HG02943 (cell line): Measurements from ENCODE around the gene COL16A1.

Source experiments
- ATAC-seq: cut with Tn5 transposase; IDR thresholded peaks from one replicate; pipeline ENCODE4 v1.9.1; 2021; ENCODE audit warnings: mild to moderate bottlenecking, low read depth, moderate library complexity; ENCODE audit not compliant: unreplicated experiment

Gene COL16A1

DNA sequence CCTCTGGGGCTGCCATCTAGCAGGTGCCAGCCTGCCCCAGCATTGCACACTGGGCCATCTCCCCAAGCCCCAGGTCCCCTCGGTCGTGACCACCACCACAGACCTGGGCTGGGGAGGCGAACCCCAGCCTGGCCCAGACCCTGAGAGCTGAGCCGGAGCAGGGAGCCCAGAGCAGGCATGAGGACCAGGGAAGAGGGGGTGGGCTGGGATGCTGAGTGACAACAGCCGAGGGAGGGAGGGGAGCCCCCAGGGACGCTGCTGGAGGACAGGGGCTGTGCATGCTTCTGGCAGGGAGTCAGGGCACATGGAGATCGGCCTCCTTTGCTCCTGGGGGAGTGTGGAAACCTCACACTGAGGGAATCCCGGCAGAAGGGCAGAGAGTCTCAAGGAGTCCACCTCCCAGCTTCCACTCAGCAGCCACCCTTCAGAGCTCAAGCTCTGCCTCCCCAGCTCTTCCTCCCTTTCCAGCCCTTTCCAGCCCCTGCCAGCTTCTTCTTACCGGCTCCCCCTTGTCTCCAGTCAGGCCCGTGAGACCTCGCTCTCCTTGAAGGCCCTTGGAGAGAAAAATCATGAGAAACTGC, 35.4 kb downstream of the COL16A1 start:
- ATAC-seq = no peak

DNA sequence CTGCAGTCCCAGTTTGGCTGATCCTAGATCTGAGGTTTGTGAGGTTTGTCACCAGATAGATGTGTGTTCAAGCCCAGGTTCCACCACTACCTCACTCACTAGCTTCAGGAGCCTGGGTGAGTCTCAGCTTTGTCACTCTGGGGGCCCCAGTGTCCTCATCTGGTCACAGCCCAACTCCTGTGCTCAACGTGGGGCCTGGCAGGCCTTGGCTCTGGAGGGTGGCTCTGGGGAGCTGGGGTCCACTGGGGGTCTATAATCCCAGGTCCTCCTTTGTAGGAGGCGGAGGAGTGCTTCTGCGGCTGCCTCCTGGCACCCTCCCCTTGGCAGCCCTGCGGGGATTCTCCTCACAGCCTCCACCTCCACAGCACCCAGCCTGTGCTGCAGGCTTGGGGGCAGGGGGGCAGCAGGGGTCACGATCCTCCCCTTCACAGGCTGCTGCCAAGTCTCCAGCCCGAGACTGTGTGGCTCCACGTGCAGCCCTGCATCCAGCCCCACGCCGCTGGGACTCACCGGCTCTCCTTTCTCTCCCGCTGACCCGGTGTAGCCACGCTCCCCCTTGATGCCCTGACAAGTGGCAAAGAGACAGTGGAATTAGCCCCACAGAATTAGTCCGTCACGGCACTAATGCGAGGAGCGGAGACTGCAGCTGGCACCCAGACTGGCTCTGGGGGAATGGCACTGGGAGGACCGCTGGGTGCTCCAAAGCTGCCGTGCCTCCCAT, 36.6 kb downstream of the COL16A1 start:
- ATAC-seq = no peak

DNA sequence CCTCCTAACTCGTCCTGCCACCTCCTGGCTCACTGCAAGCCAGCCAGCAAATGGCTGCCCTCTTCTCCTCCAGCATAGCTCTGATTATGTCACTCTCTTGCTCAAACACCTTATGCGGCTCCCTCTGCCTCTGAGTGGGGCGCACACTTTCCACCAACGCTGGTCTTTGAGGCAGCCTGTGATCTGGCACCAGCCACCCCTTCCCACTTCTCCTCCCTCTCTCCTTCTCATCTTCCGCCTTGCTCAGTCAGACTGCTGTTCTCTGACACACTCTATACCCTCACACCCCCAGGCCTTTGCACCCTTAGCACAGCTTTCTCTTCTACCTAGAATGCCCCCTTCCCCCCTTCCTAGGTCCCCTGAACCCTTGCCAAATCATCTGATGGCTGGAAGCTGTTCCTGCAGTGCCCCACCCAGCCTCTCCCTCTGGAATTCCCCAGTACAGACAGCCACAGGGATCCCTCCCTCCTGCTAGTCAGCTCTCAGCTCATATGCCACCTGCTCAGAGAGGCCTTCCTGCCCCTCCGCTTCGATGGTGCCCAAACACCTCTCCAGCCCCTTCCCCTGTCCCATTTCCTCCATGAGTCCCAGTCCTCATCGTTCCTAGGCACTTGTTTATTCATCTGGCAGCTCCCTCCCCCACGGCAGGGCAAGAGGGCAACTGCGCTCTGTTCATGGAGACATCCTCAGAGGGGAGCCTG, 37.4 kb downstream of the COL16A1 start:
- ATAC-seq = no peak

DNA sequence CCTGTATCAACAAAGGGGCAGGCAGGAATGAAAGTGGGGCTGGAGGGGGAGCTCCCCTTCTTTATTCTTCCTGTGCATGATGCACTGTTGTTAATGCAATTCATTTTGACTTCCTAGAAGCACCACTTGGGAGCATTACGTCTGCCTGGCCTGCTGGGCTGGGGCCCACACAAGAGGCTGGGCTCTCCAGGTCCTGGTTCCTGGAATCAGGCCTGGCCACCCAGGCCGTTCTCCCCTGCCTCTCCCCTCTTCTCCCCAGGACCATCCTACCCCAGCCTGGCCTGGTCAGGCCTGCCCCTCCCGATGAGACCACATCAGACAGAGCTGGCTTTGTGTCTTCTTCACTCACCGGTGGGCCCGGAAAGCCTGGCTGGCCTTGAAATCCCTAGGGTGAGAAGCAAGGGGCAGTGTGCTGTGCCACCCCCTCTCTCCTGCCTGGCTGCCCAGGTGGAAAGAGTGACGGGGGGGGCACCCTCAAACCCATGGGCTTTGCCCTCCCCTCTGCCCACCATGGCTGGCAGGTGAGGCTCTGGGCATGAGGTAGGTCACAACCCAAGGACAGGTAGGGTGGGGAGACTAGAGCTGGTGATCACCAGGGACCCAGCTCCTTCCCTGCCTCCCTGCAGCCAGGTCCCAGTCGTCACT, 38.5 kb downstream of the COL16A1 start:
- no peak for ATAC-seq

DNA sequence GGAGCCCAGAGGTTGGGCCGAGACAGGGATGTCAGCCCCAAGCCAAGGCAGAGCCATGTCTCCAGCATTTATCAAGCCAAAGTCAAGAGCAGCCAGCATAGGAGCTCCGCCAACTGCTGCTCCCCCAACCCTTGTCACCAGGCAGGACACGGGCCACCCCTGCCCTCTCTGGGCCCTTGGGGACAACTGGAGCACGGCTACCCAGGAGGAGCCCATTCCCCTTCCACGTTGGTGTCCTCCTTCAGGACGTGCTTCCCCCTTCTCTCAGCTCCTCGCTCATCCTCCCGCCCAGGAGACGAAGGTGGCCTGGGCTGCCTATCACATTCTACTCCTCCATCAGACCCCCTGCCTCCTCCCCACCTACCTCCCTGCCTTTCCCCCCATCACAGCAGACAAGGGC, 39.3 kb downstream of the COL16A1 start:
- ATAC-seq = no peak

DNA sequence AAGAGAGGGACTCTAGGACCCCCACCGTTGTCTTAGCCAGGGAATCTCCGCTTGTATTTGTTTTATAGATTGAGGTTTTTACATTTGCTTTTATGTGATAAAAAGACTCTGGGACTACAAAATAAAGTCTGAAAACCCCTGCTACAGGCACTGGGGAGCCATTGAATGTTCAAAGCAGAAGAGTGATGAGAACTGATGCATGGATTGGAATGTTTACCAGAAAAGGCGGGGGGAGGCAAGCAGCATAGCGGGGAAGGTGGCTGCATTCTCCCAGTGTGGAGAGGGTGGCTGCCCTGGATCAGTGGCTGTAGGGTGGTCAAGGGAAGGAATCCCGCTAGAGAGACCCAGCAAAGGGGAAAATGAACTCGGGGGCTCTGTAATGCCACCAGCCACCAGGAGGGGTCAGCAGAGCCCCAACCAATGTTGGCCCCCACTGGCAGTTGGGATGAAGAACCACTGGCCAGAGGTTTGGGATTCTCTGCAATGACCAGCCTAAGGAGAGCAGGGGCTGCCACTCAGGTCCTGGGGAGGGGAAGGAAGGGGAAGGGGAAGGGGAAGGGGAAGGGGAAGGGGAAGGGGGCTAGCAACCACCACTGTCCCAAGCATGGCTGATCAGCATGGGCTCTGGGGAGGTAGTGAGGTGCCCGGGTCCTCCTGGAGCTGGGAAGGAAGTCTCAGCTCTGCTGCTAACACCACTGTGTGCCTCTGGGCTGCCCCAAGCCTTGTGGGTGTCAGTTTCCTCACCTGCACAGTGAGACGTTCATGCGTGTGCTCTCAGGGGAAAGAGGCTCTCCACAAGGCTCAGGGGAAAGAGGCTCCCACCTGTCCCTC, 40.0 kb downstream of the COL16A1 start:
- no peak for ATAC-seq

DNA sequence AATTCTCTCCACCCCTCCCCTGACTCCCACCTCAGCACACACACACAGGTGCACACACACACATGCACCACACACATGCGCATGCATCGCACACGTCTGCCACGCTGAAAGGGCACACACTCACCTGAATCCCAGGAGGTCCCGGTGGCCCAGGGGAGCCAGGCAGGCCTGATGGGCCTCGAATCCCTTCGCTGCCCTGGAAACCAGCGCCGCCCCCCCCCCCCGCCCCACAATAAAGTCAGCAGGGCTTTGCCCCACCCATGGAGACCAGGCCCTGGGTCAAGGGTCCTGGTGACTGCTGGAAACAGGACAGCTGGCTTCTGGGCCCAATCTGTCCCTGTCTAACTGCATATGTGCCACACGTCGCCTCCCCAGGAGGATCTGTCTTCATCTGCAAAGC, 41.4 kb downstream of the COL16A1 start:
- no peak for ATAC-seq

DNA sequence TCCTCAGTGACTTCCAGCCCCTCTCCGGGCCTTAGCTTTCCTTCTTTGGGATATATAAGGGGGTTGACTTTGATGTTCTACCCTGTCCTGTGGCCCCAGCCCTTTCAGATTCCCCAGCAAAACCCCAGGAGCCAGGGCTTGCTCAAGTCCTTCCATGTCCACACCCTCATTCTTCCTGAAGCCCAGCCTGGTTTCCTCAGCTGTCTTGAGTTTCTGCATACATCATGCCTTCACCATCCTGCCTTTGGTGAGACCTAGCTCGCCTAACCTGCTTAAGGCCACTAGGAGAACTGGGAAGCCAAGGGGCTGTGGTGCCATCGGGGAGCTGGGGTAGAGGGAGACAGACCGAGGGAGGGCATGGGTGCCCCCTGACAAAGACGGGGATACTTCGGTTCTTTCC, 42.0 kb downstream of the COL16A1 start:
- ATAC-seq = no peak

DNA sequence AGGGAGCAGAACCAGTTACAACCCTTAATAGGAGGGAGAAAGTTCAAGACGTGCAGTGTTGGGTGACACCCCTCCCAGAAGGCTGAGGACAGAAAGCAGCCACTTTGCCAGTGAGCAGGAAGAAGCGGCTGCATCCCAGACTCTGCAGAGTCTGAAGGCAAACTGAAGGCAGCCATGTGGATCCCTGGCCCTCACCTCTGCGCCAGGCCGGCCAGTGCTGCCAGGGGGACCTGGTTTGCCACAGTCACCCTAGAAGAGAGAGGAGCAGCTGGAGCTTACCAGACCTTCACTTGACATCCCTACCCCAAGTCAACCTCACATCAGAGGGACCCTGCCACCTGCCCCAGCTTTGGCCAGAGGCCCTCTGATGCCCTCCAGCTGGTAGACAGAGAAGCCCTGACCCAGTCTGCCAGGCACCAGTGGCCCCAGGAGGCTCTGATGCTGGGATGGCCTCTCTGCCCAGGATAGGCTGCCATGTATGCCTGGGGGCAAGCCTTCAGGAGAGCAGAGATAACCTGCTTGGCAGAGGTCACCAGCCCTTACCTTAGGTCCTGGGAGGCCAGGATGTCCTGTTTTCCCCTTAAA, 42.9 kb downstream of the COL16A1 start:
- no peak for ATAC-seq

DNA sequence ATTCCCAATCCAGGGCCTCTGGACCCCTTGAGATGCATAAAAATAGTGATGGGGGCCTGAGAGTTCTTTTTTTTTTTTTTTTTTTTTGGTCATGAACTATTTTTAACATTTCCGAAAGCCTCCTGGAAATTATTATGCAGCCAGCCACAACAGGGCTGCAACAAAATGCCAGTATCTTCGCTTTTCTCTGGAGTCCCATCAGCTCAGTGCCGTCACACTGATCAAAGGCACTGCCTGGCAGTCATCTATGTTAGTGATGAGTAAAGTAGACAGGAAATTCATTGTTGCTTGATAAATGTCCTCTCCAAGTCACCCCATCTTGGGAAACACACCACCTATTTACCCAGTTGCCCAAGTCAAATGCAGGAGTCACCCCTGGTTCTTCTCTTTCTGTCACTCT, 43.9 kb downstream of the COL16A1 start:
- ATAC-seq = no peak

DNA sequence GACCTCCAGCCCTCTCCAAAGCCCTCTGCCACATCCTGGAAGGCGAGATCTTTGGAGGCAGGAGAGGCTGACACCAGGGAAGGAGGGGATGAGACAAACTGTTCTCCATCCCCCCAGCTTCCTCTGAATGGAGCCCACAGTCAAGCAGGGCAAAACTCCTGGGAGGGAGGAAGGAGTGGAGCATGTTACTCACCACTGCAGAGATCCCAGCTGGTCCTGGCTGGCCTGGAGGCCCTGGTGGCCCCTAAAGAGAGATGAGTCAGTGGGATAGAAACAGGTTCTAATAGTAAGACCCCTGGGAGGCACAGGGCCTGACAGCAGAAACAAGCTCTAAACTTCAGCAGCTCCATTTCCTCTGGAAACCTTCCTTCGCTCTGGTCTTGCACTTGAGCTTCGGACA, 45.1 kb downstream of the COL16A1 start:
- ATAC-seq = no peak

DNA sequence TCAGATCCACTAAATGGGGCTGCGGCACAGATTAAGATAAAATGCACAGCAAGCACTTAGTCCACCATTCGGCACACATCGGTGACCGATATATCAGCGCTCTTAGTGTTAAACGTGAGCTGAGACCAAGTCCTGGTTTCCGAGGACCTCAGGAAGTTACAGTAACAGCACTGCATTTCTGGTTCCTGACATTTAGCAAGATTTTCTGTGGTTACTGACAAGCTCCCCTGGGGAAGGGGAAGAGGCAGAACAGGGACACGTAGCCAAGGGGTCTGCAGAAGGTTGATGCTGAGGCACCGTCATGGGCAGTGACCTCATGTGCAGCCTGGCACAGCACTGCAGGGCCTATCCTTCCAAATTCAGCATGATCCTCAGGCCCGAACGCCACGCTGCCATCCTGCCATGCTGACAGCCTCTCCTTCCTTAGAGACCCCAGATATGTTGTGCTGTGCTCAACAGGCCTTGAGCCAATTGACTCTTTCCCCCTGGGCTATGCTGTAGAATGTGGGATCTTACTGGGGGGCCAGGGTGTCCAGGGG, 45.8 kb downstream of the COL16A1 start:
- ATAC-seq = no peak

DNA sequence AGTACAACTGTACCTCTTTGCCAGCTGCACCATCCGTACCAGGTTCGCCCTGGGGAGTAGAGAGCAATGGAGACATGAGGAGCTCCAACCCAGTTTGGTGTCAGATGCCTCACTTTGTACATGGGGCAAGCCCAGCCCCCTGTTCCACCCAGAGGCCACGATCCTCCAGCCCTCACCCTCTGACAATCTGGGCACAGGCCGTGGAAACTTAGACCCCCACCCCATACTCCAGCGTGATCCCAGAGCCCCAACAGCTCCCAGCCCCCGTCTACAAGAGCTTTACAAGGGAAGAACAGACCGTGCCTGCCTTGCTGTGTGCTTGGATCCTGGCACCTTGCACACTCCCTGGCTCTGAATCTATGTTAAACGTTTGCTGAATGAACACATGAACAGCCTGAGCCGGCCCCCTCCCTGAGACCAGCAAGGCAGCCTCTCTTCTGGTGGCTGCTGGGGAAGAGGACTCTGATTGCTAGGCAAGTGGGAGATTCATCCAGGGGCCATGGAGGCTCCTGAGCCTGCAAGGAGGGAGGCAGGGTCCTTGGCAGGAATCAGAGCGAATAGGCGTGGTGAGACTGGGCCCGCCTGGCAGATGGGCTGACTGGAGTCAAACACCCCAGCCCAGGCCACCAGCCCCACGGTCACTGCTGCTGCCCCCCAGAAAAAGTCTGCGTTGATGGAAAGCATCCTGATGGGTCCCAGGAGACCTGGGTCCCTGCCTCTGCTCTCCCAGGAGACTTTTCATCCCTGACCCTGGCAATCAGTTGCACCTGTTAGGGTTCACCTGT, 46.6 kb downstream of the COL16A1 start:
- ATAC-seq = no peak

DNA sequence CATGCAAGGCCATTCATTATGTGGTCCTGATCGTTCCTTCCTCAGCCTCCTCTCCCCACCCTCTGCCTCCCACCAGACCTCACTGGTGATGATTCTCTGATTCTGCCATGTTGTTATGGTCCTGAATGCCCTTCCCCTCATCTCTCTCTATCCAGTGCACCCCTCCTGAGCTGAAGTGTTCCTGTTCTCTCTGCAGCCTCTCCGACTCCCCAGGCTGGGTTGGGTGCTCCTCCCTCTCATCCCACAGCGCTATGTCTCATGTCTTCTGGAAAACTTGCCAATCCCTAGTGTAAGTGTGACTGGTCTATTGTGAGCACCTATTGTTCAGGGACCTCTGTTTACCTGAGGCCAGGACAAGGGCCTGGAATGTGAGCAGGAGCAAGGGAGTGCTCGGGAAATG, 48.1 kb downstream of the COL16A1 start:
- ATAC-seq = no peak

DNA sequence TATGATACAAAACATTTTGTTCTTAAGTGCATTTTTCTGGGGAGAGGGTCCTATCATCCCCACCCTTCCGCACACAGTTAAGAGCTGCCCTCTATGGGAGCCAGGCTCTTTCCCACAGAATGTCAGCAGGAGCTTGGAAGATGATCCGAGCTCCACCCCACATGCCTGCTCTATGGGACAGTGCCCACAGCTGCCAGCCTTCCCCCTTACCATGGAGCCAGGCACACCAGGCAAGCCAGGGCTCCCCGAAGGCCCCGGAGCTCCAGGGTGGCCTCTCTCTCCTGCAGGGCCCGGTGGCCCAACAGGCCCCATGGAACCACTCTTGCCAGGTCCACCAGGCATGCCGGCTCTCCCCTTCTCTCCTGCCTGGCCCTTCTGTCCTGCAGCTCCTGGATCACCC, 48.7 kb downstream of the COL16A1 start:
- no peak for ATAC-seq

DNA sequence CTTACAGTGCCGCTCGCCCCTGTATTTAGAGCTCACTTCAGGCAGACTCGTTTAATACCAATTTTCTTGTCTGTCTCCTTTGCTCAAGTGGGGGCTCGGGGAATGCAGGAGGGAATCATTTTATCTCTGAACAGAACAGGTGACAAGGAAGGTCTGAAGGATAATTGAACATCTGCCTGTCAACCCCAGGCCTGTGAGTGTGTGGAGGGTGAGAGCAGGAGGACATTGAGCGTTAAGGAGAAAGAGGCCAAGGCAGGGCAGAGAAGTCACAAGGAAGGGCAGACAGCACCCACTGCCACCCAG, 49.4 kb downstream of the COL16A1 start:
- no peak for ATAC-seq

DNA sequence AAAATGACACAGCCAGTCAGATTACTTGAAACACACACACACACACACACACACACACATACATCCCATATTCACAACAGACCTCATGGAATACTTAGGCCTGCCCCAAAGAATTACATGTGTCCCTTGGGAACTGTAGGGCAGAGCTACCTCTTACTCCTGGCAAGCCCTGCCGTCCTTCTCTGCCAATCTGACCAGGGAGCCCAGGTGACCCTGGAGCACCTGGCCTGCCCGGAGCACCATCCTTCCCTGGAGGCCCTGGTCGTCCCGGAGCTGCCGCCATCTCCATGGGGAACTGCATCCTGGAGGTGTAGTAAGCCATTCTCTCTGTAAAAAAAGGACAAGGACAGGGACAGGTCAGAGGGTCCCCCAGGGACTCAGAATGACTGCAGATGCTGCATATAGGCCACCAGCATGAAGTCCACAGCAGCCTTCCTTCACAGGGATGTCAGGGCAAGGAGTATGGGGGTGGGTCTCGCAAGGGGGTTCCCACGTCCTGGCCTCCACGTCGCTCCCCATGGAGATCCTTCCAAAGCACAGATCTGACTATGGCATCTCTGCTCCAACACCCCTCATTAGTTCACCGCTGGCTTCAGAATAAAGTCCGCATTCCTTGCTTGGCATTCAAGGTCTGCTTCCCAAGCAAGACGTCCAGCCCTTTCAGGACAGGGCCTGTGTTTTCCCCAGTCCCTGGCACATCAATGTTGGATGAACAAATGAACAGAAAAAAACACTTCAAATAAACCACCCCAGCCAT, 49.9 kb downstream of the COL16A1 start:
- no peak for ATAC-seq

DNA sequence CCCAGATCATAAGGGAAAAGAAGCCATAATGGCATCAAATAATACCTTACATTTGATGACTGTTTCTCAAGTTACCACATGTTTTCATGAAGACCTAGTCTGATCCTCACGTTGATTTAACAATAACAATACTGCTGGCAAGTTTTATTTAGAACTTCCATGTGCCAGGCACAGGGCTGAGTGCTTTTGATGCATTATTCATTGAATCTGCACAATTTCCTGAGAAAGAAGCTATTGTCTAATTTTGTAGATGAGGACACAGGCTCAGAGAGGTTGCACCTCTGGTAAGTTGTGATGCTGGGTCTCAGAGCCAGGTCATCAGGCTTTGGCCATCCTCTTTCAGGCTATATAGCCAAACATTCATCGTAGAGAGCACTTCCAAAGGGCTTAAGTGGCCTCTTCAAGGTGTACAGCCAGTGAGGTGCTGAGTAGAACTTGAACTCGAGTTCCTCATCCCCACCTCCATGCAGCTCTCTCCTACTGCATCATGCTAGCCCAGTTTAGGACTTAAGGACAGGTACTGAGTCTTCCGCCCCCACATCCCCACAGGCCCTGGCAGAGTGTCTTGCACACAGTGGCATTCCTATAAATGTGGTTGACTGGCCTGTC, 50.8 kb downstream of the COL16A1 start:
- no peak for ATAC-seq
